ENCODE measurements around the gene SULT6B1.

DNA sequence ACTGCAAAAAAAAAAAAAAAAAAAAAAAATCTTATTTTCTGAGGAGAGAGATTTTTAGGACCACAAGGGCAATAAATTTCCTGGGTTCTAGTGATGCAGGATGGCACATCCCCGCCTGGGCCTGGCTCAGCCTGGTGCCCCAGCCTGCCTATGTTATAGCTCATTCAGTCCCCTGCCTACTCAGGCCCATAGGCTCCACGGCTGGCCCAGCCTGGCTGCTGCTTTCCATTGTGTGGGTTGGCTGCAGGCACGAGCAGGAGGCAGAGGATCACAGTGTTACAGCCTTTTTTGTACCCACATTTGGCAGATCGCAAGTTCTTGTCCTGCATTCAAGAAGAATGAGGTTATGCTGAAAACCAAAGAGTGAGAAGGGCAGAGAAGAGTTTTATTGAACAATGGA is 2.8 kb upstream of the SULT6B1 start:
- TF ChIP-seq ZNF561 (tag by site-specific recombination; IDR thresholded peaks at IDR 0.05; ENCODE audit: borderline replicate concordance), result no peak
- no peak for TF ChIP-seq SP2 (tag by site-specific recombination; IDR thresholded peaks at IDR 0.05)
- TF ChIP-seq, protein P1, sequence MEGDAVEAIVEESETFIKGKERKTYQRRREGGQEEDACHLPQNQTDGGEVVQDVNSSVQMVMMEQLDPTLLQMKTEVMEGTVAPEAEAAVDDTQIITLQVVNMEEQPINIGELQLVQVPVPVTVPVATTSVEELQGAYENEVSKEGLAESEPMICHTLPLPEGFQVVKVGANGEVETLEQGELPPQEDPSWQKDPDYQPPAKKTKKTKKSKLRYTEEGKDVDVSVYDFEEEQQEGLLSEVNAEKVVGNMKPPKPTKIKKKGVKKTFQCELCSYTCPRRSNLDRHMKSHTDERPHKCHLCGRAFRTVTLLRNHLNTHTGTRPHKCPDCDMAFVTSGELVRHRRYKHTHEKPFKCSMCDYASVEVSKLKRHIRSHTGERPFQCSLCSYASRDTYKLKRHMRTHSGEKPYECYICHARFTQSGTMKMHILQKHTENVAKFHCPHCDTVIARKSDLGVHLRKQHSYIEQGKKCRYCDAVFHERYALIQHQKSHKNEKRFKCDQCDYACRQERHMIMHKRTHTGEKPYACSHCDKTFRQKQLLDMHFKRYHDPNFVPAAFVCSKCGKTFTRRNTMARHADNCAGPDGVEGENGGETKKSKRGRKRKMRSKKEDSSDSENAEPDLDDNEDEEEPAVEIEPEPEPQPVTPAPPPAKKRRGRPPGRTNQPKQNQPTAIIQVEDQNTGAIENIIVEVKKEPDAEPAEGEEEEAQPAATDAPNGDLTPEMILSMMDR (tag by site-specific recombination; IDR thresholded peaks at IDR 0.05), result no peak
- TF ChIP-seq, protein P2, sequence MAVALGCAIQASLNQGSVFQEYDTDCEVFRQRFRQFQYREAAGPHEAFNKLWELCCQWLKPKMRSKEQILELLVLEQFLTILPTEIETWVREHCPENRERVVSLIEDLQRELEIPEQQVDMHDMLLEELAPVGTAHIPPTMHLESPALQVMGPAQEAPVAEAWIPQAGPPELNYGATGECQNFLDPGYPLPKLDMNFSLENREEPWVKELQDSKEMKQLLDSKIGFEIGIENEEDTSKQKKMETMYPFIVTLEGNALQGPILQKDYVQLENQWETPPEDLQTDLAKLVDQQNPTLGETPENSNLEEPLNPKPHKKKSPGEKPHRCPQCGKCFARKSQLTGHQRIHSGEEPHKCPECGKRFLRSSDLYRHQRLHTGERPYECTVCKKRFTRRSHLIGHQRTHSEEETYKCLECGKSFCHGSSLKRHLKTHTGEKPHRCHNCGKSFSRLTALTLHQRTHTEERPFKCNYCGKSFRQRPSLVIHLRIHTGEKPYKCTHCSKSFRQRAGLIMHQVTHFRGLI (tag by site-specific recombination; IDR thresholded peaks at IDR 0.05), result no peak
- TF ChIP-seq, protein P3, sequence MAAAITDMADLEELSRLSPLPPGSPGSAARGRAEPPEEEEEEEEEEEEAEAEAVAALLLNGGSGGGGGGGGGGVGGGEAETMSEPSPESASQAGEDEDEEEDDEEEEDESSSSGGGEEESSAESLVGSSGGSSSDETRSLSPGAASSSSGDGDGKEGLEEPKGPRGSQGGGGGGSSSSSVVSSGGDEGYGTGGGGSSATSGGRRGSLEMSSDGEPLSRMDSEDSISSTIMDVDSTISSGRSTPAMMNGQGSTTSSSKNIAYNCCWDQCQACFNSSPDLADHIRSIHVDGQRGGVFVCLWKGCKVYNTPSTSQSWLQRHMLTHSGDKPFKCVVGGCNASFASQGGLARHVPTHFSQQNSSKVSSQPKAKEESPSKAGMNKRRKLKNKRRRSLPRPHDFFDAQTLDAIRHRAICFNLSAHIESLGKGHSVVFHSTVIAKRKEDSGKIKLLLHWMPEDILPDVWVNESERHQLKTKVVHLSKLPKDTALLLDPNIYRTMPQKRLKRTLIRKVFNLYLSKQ (tag by site-specific recombination; IDR thresholded peaks at IDR 0.05; ENCODE audit: borderline replicate concordance), result no peak
- TF ChIP-seq ZNF223 (tag by site-specific recombination; IDR thresholded peaks at IDR 0.05), result no peak
- no peak for TF ChIP-seq KLF16 (tag by site-specific recombination; IDR thresholded peaks at IDR 0.05)
- TF ChIP-seq, protein P4, sequence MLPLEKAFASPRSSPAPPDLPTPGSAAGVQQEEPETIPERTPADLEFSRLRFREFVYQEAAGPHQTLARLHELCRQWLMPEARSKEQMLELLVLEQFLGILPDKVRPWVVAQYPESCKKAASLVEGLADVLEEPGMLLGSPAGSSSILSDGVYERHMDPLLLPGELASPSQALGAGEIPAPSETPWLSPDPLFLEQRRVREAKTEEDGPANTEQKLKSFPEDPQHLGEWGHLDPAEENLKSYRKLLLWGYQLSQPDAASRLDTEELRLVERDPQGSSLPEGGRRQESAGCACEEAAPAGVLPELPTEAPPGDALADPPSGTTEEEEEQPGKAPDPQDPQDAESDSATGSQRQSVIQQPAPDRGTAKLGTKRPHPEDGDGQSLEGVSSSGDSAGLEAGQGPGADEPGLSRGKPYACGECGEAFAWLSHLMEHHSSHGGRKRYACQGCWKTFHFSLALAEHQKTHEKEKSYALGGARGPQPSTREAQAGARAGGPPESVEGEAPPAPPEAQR (tag by site-specific recombination; IDR thresholded peaks at IDR 0.05), result no peak

All from HEK293 (cell line).